Panc1 (cell line): Measurements from ENCODE around the gene C1orf105.

Experiments used
- POLR2AphosphoS5 ChIP-seq: IDR thresholded peaks from 2 replicates; pipeline ENCODE4 v1.6.1; 2012; ENCODE audit warnings: mild to moderate bottlenecking, low read depth, low read length, moderate library complexity
- TF ChIP-seq, protein P1 (sequence below): fragments of 450-650 bp; IDR thresholded peaks from 2 replicates; pipeline ENCODE4 v1.5.1; 2017; ENCODE audit warnings: mild to moderate bottlenecking
- TF ChIP-seq, protein P2 (sequence below), 2 experiments: IDR thresholded peaks; 2 replicates each; pipeline ENCODE4 v1.6.1; 2011 to 2012; ENCODE audit warnings: low read depth in 2 of 2, control low read depth in 1 of 2, low read length in 1 of 2, mild to moderate bottlenecking in 1 of 2, moderate library complexity in 1 of 2; ENCODE audit not compliant: insufficient read depth in 1 of 2

DNA sequence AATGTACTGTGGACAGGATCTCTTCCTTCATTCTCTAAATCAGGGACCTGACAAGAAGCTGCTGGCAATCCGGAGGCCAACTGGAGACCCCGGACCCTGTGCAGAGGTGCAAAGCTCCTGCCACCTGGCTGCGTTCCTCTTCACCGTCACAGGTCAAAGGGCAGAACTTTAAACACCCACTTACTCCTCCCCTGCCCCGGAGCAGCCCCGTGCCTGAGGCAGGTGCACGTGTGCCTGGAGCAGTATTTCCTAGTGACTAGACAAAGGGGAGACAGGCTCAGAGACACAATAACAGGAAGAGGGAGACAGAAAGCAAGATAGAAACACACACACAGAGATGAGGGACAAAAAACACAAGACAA is 30.0 kb downstream of the C1orf105 start:
- TF ChIP-seq, protein P1, sequence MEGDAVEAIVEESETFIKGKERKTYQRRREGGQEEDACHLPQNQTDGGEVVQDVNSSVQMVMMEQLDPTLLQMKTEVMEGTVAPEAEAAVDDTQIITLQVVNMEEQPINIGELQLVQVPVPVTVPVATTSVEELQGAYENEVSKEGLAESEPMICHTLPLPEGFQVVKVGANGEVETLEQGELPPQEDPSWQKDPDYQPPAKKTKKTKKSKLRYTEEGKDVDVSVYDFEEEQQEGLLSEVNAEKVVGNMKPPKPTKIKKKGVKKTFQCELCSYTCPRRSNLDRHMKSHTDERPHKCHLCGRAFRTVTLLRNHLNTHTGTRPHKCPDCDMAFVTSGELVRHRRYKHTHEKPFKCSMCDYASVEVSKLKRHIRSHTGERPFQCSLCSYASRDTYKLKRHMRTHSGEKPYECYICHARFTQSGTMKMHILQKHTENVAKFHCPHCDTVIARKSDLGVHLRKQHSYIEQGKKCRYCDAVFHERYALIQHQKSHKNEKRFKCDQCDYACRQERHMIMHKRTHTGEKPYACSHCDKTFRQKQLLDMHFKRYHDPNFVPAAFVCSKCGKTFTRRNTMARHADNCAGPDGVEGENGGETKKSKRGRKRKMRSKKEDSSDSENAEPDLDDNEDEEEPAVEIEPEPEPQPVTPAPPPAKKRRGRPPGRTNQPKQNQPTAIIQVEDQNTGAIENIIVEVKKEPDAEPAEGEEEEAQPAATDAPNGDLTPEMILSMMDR, result no peak
- TF ChIP-seq, protein P2, sequence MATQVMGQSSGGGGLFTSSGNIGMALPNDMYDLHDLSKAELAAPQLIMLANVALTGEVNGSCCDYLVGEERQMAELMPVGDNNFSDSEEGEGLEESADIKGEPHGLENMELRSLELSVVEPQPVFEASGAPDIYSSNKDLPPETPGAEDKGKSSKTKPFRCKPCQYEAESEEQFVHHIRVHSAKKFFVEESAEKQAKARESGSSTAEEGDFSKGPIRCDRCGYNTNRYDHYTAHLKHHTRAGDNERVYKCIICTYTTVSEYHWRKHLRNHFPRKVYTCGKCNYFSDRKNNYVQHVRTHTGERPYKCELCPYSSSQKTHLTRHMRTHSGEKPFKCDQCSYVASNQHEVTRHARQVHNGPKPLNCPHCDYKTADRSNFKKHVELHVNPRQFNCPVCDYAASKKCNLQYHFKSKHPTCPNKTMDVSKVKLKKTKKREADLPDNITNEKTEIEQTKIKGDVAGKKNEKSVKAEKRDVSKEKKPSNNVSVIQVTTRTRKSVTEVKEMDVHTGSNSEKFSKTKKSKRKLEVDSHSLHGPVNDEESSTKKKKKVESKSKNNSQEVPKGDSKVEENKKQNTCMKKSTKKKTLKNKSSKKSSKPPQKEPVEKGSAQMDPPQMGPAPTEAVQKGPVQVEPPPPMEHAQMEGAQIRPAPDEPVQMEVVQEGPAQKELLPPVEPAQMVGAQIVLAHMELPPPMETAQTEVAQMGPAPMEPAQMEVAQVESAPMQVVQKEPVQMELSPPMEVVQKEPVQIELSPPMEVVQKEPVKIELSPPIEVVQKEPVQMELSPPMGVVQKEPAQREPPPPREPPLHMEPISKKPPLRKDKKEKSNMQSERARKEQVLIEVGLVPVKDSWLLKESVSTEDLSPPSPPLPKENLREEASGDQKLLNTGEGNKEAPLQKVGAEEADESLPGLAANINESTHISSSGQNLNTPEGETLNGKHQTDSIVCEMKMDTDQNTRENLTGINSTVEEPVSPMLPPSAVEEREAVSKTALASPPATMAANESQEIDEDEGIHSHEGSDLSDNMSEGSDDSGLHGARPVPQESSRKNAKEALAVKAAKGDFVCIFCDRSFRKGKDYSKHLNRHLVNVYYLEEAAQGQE (IDR thresholded peaks at IDR 0.05; ENCODE audit: insufficient read depth in 1 of 2, low read depth in 2 of 2, low read length in 1 of 2), result no peak
- no peak for TF ChIP-seq POLR2AphosphoS5
